AG09309 (cell line): Measurements from ENCODE around the gene TP53BP2.
"Not testable (repeated sequence)": the region's sequence is repeated elsewhere in the genome, so short reads cannot be mapped to it uniquely, and the experiment has no call there.

Experiments used
- DNase-seq: peaks from one replicate; pipeline ENCODE4 v3.0.0-alpha.2; 2010; ENCODE audit warnings: low read depth
- H3K4me3 ChIP-seq: 2 replicates; pipeline ENCODE4 v1.5.1; 2011; ENCODE audit warnings: mild to moderate bottlenecking, low read depth, low read length, moderate library complexity; ENCODE audit not compliant: control insufficient read depth
- CTCF ChIP-seq: IDR thresholded peaks from 2 replicates; pipeline ENCODE4 v1.5.1; 2011; ENCODE audit warnings: mild to moderate bottlenecking, low read depth, low read length, inconsistent platforms; ENCODE audit not compliant: insufficient read depth, control insufficient read depth; ENCODE audit errors: missing control alignments

Gene TP53BP2

GRCh38 chr1:223810586-223810985 is 35.2 kb downstream of the TP53BP2 start:
- no peak for DNase-seq
- no peak for TF ChIP-seq CTCF
- no peak overlapping the region for H3K4me3 ChIP-seq

- H3K4me3 ChIP-seq, DNase-seq: not testable (repeated sequence)
Observed at GRCh38 chr1:223809905-223810304, 35.8 kb downstream of the TP53BP2 start.

- TF ChIP-seq CTCF: no peak
- H3K4me3 ChIP-seq: no peak overlapping the region
- DNase-seq: no peak
Observed at GRCh38 chr1:223803211-223803610, 42.5 kb downstream of the TP53BP2 start.

GRCh38 chr1:223802602-223803001 is 43.1 kb downstream of the TP53BP2 start:
- no peak for DNase-seq
- TF ChIP-seq CTCF: no peak
- H3K4me3 ChIP-seq: no peak overlapping the region

GRCh38 chr1:223802032-223802431 is 43.7 kb downstream of the TP53BP2 start:
- no peak for TF ChIP-seq CTCF
- no peak for DNase-seq
- no peak overlapping the region for H3K4me3 ChIP-seq

GRCh38 chr1:223796210-223796609 is 49.5 kb downstream of the TP53BP2 start:
- TF ChIP-seq CTCF: no peak
- no peak overlapping the region for H3K4me3 ChIP-seq

GRCh38 chr1:223794136-223794880 is 51.4 kb downstream of the TP53BP2 start:
- no peak overlapping the region for H3K4me3 ChIP-seq
- no peak for TF ChIP-seq CTCF
- no peak for DNase-seq

More at GRCh38 chr1:223796210-223796609, 49.5 kb downstream of the TP53BP2 start:
- no peak for DNase-seq
